GM19023 (cell line): Measurements from ENCODE around the gene DOCK1.

Experiments used
- ATAC-seq: cut with Tn5 transposase; IDR thresholded peaks from one replicate; pipeline ENCODE4 v1.9.1; 2021; ENCODE audit warnings: mild to moderate bottlenecking, moderate library complexity; ENCODE audit not compliant: unreplicated experiment

Gene DOCK1

DNA sequence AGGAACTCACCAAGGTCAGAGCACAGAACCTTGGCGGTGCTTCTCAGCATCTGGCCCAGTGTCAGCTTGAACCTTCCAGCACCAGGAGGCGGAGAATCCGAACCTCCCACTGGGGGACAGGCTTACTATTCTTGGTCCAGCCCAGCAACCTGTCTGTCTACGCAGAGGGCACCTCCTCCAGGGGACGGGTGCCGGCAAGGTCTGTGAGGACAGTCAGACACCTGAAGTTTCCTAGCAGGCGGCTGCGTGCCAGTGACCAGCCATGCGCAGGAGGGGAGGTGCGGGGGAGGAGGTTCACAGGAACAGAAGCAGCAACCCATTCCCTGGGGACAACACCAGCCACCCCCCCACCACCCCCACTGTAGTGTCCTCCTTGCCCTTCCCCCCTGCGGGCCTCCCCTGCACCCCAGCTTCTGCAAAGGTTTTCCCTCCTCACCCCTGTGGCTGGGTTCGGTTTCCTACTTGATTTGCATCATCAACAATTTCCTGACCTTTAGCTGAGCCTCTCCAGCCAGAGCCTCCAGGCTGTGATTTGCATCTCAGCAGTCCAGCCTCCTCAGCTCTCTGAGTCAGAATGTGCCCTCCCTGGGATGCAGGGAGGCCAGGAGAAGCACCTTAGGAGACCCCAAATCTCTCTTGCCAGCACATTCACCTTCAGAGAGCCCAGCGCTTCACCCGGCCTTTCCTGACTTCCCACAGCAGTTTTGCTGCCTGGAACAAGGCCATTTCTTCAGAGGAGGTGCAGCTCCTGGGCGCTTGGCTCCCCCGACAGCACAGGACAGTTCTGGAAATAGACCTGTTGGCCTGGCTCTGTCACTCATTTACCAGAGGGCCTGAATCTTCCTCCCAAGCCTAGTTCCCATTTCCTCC is 536.4 kb downstream of the DOCK1 start:
- no peak for ATAC-seq

DNA sequence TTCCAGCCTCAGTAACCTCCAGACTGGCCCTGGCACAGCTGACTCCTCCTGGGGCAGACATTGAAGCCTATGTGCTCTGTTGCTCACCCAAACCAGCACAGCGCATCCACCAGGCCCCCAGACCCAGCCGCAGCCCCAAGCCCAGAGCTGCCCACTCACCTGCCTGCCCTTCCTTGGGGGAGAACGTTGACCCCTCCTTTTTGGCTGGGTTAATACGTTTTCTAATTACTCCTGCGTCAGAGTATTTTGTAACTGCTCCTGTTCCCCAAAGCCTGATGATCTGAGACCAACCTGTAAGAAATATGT is 536.9 kb downstream of the DOCK1 start:
- ATAC-seq: no peak

DNA sequence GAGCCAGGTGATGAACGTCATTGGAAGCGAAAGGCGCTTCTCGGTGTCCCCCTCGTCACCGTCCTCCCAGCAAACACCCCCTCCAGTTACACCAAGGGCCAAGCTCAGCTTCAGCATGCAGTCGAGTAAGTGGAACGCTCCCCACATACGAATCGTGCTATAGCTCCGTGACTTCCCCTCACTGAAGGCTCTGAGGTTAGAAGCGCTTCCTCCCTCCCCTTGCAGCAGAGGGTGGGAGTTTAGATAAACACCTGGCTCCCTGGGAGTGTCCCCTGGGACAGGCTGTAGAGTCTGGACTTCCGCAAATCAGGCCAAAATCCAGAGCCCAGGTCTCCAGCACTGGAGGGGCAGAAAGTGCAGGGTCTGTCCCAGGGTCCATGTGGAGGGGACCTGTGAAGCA is 538.9 kb downstream of the DOCK1 start:
- no peak for ATAC-seq

DNA sequence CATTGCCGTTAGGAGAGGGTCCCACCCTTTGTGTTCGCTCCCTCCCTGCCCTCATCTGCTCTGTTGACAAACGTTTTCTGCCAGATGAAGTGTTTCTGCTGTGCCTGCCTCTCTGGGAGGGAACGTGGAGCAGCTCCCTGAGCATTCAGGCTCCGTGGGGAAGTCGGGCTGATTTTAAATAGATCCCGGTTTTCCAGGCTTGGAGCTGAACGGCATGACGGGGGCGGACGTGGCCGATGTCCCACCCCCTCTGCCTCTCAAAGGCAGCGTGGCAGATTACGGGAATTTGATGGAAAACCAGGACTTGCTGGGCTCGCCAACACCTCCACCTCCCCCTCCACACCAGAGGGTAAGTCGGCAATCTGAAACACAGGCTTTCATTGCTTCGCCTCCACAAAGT is 542.0 kb downstream of the DOCK1 start:
- ATAC-seq: no peak

DNA sequence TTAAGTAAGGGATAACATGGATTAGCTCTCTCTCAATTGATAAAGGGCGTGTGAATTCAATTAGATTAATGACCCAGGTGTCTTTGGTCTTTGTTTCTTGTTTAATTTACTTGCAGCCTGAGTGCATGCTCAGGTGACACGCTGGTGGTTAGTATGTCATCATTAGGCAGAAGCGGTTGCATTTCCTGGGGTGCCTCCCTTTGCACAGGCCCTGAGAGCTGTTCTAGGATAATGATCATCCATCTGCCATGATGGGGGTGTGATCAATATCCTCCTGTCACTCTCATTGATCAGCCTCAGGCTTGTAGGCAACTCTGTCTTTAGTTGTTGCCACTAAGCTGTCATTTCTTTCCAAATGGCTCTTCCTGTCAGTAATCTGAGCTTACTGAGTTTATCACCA is 544.3 kb downstream of the DOCK1 start:
- ATAC-seq: no peak

DNA sequence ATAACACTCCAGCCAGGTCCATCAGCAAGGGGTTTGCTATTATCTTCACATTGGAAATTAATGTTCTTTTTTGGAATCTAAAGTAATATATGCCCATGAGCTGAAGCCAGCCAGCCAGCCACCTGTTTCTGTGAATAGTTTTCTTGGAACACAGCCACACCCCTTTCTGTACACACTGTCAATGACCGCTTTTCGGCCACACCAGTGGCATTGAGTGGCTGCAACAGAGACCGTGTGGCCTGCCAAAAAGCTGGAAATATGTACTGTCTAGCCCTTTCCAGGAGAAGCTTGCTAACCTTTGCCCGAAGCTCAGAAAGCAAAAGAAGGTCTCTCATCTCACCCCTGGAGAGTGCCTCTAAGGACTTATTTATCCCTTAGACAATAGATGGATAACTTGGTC is 545.4 kb downstream of the DOCK1 start:
- ATAC-seq: no peak

DNA sequence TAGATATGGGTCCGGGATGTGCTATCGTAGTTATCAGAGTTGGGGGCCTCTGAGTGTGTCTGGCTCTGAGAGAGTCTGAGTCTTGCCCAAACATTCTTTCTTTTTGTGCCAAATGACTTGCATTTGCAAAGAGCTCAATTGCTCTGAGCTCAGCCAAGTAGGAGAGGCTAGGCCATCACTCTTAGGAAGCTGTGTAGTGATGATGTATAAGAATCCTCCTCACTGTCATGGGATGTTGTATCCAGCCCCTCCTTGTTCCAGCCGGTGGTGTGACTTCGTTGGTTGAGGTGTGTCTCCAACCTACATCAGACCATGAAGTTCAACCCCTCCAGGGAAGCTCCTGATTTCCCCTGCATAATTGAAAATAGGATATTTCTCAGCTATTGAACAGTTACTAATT is 546.4 kb downstream of the DOCK1 start:
- no peak for ATAC-seq

DNA sequence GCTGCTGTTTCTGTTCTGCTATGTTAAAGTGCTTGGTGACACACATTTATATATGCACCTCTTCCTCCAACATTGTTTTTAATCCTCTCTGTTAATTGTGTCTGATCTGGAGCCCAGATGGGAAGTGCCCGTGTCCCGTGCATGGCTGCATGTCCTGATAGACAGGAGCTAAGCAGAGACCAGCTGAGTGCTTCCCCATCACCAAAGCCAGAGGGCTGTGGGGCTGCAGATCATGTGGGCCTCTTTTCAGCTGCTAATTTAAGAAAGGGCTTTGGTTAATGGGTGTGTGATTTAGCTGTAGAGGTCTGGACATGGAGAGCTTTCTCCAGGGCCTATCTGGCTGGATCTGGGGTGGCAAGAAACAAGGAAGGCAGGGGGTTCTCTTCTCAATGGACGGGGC is 547.3 kb downstream of the DOCK1 start:
- ATAC-seq: no peak

DNA sequence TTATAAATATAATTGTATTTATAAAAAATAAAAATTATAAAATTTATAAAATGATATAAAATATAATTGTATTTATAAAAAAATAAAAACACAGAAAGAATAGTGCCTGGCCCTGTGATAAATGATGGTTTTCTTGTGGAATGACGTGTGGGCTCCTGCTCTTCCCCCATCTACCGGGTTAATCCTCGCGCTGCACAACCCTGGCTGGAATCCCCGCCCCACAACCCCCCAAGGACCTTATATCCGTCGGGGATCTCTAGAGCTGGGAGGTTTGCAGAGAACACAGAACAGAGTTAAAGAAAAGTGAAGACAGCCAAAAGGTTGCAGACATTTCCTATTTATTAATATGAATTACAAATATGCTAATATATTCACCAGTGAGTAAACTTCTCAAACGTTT is 548.5 kb downstream of the DOCK1 start:
- no peak for ATAC-seq

DNA sequence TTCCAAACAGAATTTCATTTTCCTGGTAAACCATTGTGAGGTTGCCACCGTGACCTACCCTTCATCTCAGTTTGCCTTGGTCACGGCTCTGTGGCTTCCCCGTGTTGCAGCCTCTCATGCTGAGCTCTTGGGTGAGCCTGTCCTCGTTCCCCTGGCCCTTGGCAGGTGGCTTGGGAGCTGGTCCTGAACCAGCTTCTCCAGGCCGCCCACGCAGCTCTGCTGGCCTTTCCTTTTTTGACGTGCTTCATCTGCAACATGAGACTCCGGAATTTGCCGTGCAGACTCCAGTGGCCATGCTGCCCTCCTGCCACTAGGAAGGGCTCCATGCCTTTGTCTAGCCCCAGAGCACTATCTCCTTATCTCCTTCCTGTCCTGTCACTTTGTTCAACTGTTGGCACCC is 550.9 kb downstream of the DOCK1 start:
- no peak for ATAC-seq

DNA sequence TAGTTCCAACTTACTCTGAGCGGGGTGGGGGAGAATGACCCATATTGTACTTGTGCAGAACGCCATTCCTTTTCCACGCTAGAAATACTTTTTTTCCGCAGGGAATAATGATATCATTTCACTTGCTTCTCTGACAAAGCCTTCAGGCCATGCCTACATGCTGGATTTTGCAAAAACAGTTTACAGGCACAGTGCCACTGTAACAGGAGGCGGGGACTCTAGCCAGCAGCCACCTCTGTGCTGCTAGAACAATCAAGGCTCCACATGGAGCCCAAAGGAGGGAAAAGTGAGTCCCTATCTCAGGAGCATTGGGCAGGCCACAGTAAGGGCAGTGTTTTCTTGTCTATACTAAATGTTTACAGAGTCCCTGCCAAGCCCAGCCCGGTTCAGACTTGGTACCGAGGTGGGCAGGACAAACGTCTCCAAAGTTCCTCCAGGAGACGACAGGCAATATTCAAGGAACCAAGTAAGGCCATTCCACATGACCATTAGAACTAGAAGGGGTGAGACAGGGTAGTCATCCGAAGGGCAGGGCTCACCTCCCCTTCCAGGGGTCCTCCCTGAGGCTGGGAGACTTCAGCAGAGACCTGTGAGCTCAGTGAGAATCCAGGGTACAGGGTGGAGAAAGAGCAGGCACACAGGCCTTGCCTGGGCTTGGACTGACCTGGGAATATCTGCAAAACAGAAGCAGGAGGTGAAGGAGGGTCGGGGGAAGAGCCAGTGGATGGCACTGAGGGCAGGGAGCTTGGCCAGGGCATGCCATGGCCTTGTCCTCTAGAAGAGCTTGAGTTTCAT is 553.0 kb downstream of the DOCK1 start:
- no peak for ATAC-seq

DNA sequence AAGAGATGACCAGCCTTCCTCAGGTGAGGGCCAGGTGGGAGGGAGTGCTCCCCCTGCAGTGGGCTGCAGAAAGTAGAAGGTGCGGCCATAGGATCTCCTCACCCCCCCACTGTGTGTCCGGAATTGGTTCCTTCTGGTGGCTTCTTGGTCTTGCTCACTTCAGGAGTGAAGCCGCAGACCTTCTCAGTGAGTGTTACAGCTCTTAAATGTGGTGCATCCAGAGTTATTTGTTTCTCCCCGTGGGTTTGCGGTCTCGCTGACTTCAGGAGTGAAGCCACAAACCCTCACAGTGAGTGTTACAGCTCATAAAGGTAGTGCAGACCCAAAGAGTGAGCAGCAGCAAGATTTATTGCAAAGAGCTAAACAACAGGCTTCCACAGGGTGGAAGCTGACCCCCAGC is 553.6 kb downstream of the DOCK1 start:
- ATAC-seq: no peak

DNA sequence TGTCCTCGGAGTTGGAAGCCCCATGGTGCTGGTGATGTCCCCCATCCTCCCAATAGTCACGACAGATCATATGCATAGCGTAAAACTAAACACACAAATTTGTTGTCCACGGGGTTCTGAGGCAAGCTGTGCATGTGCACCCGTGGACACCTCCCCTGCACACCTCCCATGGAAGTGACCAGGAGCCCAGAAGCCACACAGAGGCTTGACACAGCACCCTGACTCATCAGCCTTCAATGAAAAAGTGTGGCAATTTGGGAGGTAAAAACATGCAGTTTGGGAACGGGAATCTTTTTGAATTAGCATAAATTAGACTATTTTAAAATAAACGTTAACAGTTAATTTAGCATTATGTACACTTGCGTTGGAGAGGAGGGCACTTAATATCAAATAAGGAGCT is 554.7 kb downstream of the DOCK1 start:
- ATAC-seq: no peak

DNA sequence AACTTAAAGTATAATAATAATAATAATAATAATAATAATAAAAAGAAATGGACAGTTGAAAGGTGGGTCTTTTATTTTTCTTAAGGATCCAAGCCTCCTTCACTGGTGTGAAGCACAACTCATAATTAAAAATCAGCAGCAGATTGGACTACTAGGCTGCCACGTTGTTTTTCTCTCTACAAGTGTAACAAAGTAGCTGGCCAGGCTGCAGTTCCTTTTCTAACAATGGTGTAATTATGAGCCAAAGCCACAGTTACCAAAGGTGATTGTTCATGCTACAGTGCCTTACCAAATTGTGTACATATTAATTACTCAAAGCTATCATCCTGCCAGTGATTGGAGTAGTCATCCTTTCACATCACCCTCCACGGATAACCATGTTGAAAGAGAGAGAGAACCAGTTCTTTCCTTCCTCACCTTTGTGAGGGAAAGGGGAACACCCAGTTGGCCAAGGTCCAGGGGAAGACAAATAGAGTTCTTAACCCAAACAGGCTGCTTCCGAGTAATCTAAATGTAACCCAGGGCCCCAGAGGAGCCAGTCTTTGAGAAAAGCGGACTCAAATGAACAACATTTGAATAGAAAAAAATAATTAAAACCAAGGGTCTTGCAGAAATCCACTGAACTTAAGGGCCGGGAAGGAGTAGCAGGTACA is 557.5 kb downstream of the DOCK1 start:
- ATAC-seq: no peak

DNA sequence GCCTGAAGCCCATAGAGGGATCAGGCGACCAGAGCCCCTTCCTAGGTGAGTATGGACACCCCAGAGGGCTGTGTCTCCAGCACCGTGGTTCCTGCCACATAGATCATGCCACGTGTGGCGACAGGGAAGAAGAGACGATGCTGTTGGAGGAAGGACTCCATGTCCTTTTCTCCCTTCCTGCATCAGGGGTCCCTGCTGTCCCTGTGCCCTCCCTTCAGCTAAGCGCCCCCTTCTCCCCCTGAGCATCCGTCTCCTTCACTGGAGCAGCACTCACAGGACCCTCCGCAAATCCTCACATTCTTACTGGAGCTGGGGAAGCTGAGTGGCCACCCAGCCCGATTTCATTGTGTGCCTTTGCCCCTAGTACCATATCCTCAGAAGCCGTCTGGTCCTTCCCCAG is 558.3 kb downstream of the DOCK1 start:
- ATAC-seq: no peak

DNA sequence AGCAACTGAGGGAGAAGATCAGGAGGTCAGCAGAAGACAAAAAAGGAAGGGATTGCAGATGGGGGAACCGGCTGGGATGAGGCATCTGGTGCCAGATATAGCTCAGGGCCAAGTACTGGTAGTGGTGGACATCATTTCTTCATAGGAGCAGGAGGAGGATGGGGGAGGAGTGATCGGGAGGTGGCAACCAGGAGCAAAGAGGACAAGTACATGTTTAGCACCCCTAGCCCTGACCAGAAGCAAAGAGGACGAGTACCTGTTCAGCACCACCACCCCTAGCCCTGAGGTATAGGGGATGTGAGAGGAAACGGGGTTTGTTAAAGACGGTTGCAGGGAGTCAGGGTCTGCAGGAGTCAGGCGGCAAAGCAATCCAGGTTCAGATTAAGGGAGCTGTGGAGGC is 559.3 kb downstream of the DOCK1 start:
- ATAC-seq: no peak

DNA sequence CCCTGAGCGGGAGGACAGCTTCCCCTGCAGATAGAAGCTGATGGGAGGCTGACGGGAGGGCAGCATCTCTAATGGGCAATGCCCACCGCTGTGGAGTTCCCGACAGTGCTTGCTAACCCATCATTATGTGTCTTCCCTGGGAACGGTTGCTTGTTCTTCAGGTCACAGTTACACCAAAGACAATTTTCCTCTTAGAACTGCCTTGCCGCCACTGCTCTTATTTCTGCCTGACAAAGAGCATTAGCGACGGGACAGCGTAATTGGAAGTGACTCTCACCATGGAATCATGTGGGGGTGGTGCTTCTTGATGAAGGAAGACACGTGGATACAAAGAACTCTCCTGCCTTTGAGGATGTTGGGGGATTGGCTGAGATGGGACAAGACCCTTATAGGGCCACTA is 562.6 kb downstream of the DOCK1 start:
- no peak for ATAC-seq

DNA sequence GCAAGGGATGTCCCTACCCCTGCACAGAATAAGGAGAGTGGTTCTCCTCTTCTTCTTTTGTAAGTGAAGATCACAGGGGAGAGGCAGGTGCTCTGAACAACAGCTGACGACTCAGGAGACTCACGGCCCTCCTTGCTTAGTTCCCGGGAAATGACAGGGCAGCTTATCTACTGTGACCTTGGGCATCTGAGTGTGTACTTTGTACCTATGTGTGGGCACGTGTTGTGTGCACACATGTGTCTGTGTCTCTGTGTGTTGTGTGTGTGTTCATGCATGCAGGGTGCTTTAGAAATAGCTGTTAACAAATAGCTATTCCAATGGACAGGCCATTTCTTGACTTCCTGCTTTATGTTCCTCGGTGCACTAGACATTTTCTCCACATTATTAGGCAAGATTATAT is 563.4 kb downstream of the DOCK1 start:
- ATAC-seq: no peak

DNA sequence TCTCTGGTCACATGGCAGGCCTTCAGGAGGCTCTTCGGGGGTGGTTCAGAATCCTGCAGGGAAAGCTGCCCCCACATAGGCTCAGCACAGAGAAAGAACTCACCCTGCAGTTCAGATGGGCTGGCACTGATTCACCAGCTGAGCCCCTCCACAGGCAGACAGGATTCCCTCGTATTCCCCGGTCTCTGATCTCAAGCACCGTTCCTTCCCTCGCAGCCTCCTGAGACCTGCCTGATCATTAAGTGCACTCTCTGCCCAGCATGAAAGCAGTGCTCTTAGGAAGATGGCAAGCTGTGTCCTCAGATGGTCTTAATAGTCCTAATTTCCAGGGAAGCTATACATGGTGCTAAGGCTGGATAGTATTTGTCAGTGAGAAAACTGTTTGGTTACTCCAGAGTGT is 565.7 kb downstream of the DOCK1 start:
- no peak for ATAC-seq

DNA sequence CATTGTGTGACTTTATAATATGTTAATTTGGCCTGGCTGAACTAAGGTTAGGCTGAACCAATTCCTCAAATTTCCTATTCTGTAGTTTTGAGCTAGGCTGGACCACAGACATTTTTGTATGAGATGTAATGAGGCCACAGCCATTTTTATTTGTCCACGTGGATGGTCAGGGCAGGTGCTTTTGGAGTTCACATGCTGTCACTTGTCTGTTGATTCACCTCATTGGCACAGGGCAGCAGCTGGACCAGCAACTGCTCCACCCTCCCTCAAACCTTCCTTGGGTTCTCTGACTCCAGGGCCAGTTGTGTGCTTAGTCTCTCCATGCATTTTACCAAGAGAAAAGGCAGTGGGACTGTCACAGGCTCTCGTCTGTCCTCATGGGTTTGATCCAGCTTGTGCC is 567.7 kb downstream of the DOCK1 start:
- ATAC-seq: no peak

DNA sequence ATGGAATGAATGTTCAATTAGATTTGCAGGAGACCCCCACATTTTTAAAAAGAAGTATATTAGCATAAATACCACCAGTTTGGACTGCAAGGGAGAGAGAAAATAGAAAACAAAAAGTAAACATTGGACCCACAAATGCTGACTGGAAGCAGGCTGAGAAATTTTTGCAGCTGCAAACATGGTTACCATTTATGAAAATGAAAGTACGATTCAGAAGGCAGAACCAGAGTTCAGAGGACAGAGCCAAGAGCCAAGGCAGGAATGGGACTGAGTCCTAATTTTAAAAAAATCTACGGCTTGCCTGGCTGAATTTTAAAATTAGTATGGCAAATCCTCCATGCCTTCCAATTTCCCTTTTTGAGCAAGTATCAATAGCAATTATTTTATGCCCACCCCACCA is 569.3 kb downstream of the DOCK1 start:
- no peak for ATAC-seq
